OCI-LY7 (cell line): ENCODE data around the gene PLCL2. TPM values are rescaled to one million over a fixed set of nuclear protein-coding genes. Genes with fewer than 3 reads are reported as not detected.

Experiments
- BruUV-seq: library from RNA; stranded (reverse); fragments of 400-500 nt; replicated peaks from 2 replicates; lab custom pipeline; 2021; lab: Mats Ljungman, UMichigan
- CTCF ChIA-PET: fragments of 300-600 bp; sonication (Branson Sonifier 250); formaldehyde crosslinking; loops from one replicate; lab custom pipeline; 2022; ENCODE audit warnings: antibody characterized with exemption; ENCODE audit not compliant: unreplicated experiment; lab: Charles Lee
- POLR2A ChIA-PET: fragments of 300-600 bp; sonication (Branson Sonifier 250); formaldehyde crosslinking; loops from one replicate; lab custom pipeline; 2022; ENCODE audit warnings: antibody characterized with exemption; lab: Charles Lee
- DNase-seq: peaks from one replicate; pipeline ENCODE4 v3.0.0-alpha.2; 2015; ENCODE audit warnings: low spot score
- H2AFZ ChIP-seq: fragments of 200-600 bp; sonication (generic), shearing (Covaris generic); 2 replicates; pipeline ENCODE4 v1.6.1; 2014; ENCODE audit warnings: mild to moderate bottlenecking, antibody characterized with exemption, low read length, moderate library complexity
- H3K27ac ChIP-seq: fragments of 200-600 bp; sonication (generic); 2 replicates; pipeline ENCODE4 v1.5.1; 2014; ENCODE audit warnings: mixed run types, low read depth, mild to moderate bottlenecking, moderate library complexity, low read length, inconsistent platforms; ENCODE audit not compliant: poor library complexity, severe bottlenecking
- H3K36me3 ChIP-seq: fragments of 200-600 bp; sonication (generic); 2 replicates; pipeline ENCODE4 v1.6.1; 2014; ENCODE audit warnings: mild to moderate bottlenecking, antibody characterized with exemption, low read length, moderate library complexity, mixed read lengths; ENCODE audit not compliant: insufficient read depth
- H3K4me1 ChIP-seq: fragments of 200-600 bp; sonication (generic); 2 replicates; pipeline ENCODE4 v1.5.1; 2014; ENCODE audit warnings: mild to moderate bottlenecking, low read length; ENCODE audit not compliant: insufficient read depth, poor library complexity, severe bottlenecking
- H3K4me2 ChIP-seq: fragments of 200-600 bp; sonication (generic); 2 replicates; pipeline ENCODE4 v1.6.1; 2014; ENCODE audit warnings: mild to moderate bottlenecking, low read length
- H3K4me3 ChIP-seq: fragments of 200-600 bp; sonication (generic); 2 replicates; pipeline ENCODE4 v1.5.1; 2014; ENCODE audit warnings: mild to moderate bottlenecking, low read depth, low read length; ENCODE audit not compliant: poor library complexity, severe bottlenecking
- H3K79me2 ChIP-seq: fragments of 200-600 bp; sonication (generic); 2 replicates; pipeline ENCODE4 v1.6.1; 2016; ENCODE audit warnings: low read depth, mild to moderate bottlenecking, low read length, moderate library complexity, mixed read lengths; ENCODE audit not compliant: insufficient read depth
- H3K9me2 ChIP-seq: fragments of 200-600 bp; sonication (generic); 2 replicates; pipeline ENCODE4 v1.6.1; 2016; ENCODE audit warnings: mild to moderate bottlenecking, low read length, mixed read lengths; ENCODE audit not compliant: insufficient read depth
- H3K9me3 ChIP-seq: fragments of 200-600 bp; sonication (generic); 2 replicates; pipeline ENCODE4 v1.6.1; 2014; ENCODE audit warnings: mild to moderate bottlenecking, mixed run types, low read length, mixed read lengths
- H4K20me1 ChIP-seq: fragments of 200-600 bp; sonication (generic); 2 replicates; pipeline ENCODE4 v1.6.1; 2014; ENCODE audit warnings: mild to moderate bottlenecking, antibody characterized with exemption, low read length, moderate library complexity, mixed read lengths; ENCODE audit not compliant: insufficient read depth
- CTCF ChIP-seq: fragments of 200-600 bp; sonication (generic); conservative IDR thresholded peaks from 2 replicates; pipeline ENCODE4 v1.5.1; 2014; ENCODE audit warnings: mild to moderate bottlenecking, antibody characterized with exemption, low read length, moderate library complexity, mixed read lengths
- EZH2phosphoT487 ChIP-seq: fragments of 200-600 bp; sonication (generic); IDR thresholded peaks from 2 replicates; pipeline ENCODE4 v1.6.1; 2018; ENCODE audit warnings: low read depth, borderline replicate concordance, mild to moderate bottlenecking, mixed run types, antibody characterized with exemption, low read length, moderate library complexity, mixed read lengths
- intact Hi-C: fragments of 100-400 bp; cut with micrococcal nuclease; formaldehyde crosslinking; loops from one replicate; pipeline ENCODE4 v1.10.0; 2022; ENCODE audit not compliant: unreplicated experiment
- total RNA-seq, 2 experiments: library from RNA; depleted of rRNA in 1 of 2; stranded (reverse); fragments of >200 nt in 1 of 2; shearing (Covaris generic) in 1 of 2; gene quantifications; 2 replicates each; pipeline ENCODE4 v1.2.3, GENCODE V29; 2014 to 2022

Gene PLCL2
- total RNA-seq, 2 experiments from 2014 or later, result 34.1 to 41.6 TPM

- Histone ChIP-seq H2AFZ (no peak overlapping the region), H3K4me1 (no peaks in the 10 kb centered on the region), H3K4me3 (no peak overlapping the region), H3K27ac (no peak overlapping the region), H3K9me2 (no peaks in the 10 kb centered on the region), H3K36me3 (no peaks in the 10 kb centered on the region), H3K9me3 (no peaks in the 10 kb centered on the region), H3K79me2 (no peaks in the 10 kb centered on the region), H4K20me1 (no peaks in the 10 kb centered on the region), H3K4me2 (no peak overlapping the region)
- no peak for DNase-seq
- intact Hi-C loops, result no loop called here
- no TSS peak for BruUV-seq
- POLR2A ChIA-PET, result interaction anchor here (1.0 to 1.4 kb wide), 2 partner anchors 8 to 144 kb away, joined by 5 to 7 read pairs; no protein-coding TSS in a partner anchor
- TF ChIP-seq EZH2phosphoT487, result no peak
- CTCF ChIA-PET, result no interaction called here
Measured at GRCh38 chr3:16875876-16876550, 8.7 kb upstream of the PLCL2 start.

GRCh38 chr3:16877505-16877904 is 7.2 kb upstream of the PLCL2 start:
- Histone ChIP-seq H4K20me1 (no peaks in the 10 kb centered on the region), H3K4me3 (no peak overlapping the region), H3K9me2 (no peaks in the 10 kb centered on the region), H3K36me3 (no peaks in the 10 kb centered on the region), H3K79me2 (no peaks in the 10 kb centered on the region), H3K27ac (no peak overlapping the region), H3K4me1 (no peaks in the 10 kb centered on the region), H2AFZ (no peak overlapping the region), H3K9me3 (no peaks in the 10 kb centered on the region), H3K4me2 (no peak overlapping the region)
- ChIA-PET CTCF (no interaction called here), POLR2A (interaction anchor here (0.6 to 1.4 kb wide), 3 partner anchors 10 to 14 kb away, joined by 3 to 7 read pairs (median 3); no protein-coding TSS in a partner anchor)
- intact Hi-C loops, result no loop called here
- BruUV-seq, result no TSS peak
- no peak for DNase-seq
- no peak for TF ChIP-seq EZH2phosphoT487
- no peak for TF ChIP-seq CTCF

- H3K4me3 ChIP-seq, result no peak overlapping the region
- TF ChIP-seq CTCF, result no peak
- no peak for TF ChIP-seq EZH2phosphoT487
- intact Hi-C loops, result no loop called here
- no peak overlapping the region for H3K4me2 ChIP-seq
- H3K27ac ChIP-seq, result no peak overlapping the region
- H3K9me2 ChIP-seq, result no peaks in the 10 kb centered on the region
- BruUV-seq, result no TSS peak
- no peaks in the 10 kb centered on the region for H3K79me2 ChIP-seq
- no peaks in the 10 kb centered on the region for H3K9me3 ChIP-seq
- no peaks in the 10 kb centered on the region for H4K20me1 ChIP-seq
- ChIA-PET CTCF (no interaction called here), POLR2A (interaction anchor here (1.1 kb wide), 1 partner anchor 11 kb away, joined by 3 read pairs; no protein-coding TSS in a partner anchor)
- H3K4me1 ChIP-seq, result no peaks in the 10 kb centered on the region
- no peak for DNase-seq
- H3K36me3 ChIP-seq, result no peaks in the 10 kb centered on the region
- no peak overlapping the region for H2AFZ ChIP-seq
Measured at GRCh38 chr3:16877911-16878310, 6.8 kb upstream of the PLCL2 start.
